HL-60 (cell line): ENCODE measurements around the gene ARNT2.

Experiments
- DNase-seq, 2 experiments: peaks; one replicate each; pipeline ENCODE4 v3.0.0-alpha.2; 2010 to 2020; ENCODE audit warnings: low read depth in 1 of 2, low spot score in 1 of 2
- H3K27ac ChIP-seq: fragments of 250-450 bp; sonication (Bioruptor Pico); replicated peaks from 2 replicates; pipeline ENCODE4 v1.5.1; 2020; ENCODE audit warnings: mild to moderate bottlenecking, moderate library complexity
- H3K27me3 ChIP-seq: fragments of 250-450 bp; sonication (Bioruptor Pico); 2 replicates; pipeline ENCODE4 v1.5.1; 2021; ENCODE audit warnings: mild to moderate bottlenecking, moderate library complexity; ENCODE audit not compliant: insufficient read depth, poor library complexity, severe bottlenecking
- H3K4me3 ChIP-seq: replicated peaks from 2 replicates; pipeline ENCODE4 v1.5.1; 2011; ENCODE audit warnings: mild to moderate bottlenecking, control low read depth, low read length; ENCODE audit not compliant: insufficient read depth
- GABPA ChIP-seq: IDR thresholded peaks from 2 replicates; pipeline ENCODE4 v1.6.1; 2012; ENCODE audit warnings: low read depth
- POLR2AphosphoS5 ChIP-seq: IDR thresholded peaks from 2 replicates; pipeline ENCODE4 v1.6.1; 2012; ENCODE audit warnings: low read depth
- REST ChIP-seq: IDR thresholded peaks from 2 replicates; pipeline ENCODE4 v1.6.1; 2012; ENCODE audit warnings: low read depth; ENCODE audit not compliant: insufficient replicate concordance
- SPI1 ChIP-seq: IDR thresholded peaks from 2 replicates; pipeline ENCODE4 v1.6.1; 2012; ENCODE audit warnings: low read depth, mild to moderate bottlenecking, borderline replicate concordance
- TF ChIP-seq, protein P1 (sequence below): IDR thresholded peaks from one replicate; pipeline ENCODE4 v1.5.1; 2011; ENCODE audit warnings: low read length, control low read depth, inconsistent platforms; ENCODE audit not compliant: insufficient read depth

Gene ARNT2

DNA sequence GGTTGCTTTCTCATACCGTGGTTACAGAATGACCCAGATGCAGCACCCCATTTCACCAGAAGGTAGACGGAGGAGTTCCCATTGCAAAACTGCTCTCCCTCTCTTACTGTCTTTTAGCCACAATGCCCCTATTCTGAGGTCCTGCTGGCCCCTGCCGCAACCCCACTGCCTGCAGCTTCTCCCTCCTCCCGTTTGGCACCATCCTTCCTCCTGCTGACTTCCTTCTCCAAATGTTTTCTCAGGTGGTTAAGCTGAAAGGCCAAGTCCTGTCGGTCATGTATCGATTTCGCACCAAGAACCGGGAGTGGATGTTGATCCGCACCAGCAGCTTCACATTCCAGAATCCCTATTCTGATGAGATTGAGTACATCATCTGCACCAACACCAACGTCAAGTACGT, 158.7 kb downstream of the ARNT2 start:
- peaks cover 2% of the 10 kb centered on the region for H3K27me3 ChIP-seq
- H3K27ac ChIP-seq = no peak overlapping the region
- H3K4me3 ChIP-seq = no peak overlapping the region
- TF ChIP-seq, protein P1, sequence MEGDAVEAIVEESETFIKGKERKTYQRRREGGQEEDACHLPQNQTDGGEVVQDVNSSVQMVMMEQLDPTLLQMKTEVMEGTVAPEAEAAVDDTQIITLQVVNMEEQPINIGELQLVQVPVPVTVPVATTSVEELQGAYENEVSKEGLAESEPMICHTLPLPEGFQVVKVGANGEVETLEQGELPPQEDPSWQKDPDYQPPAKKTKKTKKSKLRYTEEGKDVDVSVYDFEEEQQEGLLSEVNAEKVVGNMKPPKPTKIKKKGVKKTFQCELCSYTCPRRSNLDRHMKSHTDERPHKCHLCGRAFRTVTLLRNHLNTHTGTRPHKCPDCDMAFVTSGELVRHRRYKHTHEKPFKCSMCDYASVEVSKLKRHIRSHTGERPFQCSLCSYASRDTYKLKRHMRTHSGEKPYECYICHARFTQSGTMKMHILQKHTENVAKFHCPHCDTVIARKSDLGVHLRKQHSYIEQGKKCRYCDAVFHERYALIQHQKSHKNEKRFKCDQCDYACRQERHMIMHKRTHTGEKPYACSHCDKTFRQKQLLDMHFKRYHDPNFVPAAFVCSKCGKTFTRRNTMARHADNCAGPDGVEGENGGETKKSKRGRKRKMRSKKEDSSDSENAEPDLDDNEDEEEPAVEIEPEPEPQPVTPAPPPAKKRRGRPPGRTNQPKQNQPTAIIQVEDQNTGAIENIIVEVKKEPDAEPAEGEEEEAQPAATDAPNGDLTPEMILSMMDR = no peak
- TF ChIP-seq SPI1 (no peak), POLR2AphosphoS5 (no peak), GABPA (no peak), REST (no peak)
- DNase-seq = no peak

GRCh38 chr15:80563372-80563997, 159.3 kb downstream of the ARNT2 start:
- TF ChIP-seq, protein P1 = no peak
- peak; percentile 9; the same call in 1 of the 2 replicates for TF ChIP-seq SPI1
- DNase-seq = no peak

GRCh38 chr15:80564056-80564455, 159.9 kb downstream of the ARNT2 start:
- no peak overlapping the region for H3K4me3 ChIP-seq
- peaks cover 2% of the 10 kb centered on the region for H3K27me3 ChIP-seq
- TF ChIP-seq, protein P1 = no peak
- no peak for TF ChIP-seq REST
- no peak for TF ChIP-seq GABPA
- TF ChIP-seq POLR2AphosphoS5 = no peak
- TF ChIP-seq SPI1 = no peak
- H3K27ac ChIP-seq = no peak overlapping the region
- no peak for DNase-seq

More at GRCh38 chr15:80563372-80563997, 159.3 kb downstream of the ARNT2 start:
- no peak overlapping the region for H3K27ac ChIP-seq
- H3K4me3 ChIP-seq = no peak overlapping the region
- H3K27me3 ChIP-seq = peaks cover 2% of the 10 kb centered on the region

DNA sequence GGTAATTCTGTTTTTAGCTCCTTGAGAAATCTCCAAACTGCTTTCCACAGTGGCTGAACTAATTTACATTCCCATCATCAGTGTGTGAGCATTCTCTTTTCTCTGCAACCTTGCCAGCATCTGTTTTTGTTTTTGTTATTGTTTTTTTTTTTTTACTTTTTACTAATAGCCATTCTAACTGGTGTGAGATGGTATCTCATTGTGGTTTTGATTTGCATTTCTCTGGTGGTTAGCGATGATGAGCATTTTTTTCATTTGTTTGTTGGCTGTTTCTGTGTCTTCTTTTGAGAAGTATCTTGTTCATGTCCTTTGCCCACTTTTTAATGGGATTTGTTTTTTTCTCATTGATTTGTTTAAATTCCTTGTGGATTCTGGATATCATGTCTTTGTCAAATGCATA, 161.2 kb downstream of the ARNT2 start:
- no peaks in the 10 kb centered on the region for H3K27me3 ChIP-seq
- no peak for DNase-seq
- no peak overlapping the region for H3K4me3 ChIP-seq
- TF ChIP-seq GABPA = no peak
- TF ChIP-seq, protein P1 = no peak
- TF ChIP-seq REST = no peak
- TF ChIP-seq SPI1 = no peak
- TF ChIP-seq POLR2AphosphoS5 = no peak
- no peak overlapping the region for H3K27ac ChIP-seq
